Measurements from ENCODE around the gene BANF2. TPM values are rescaled to one million over a fixed set of nuclear protein-coding genes. Genes with fewer than 3 reads are reported as not detected.

The BANF2 gene
- total RNA-seq, 2 donors from 2014 or later, result not detected

GRCh38 chr20:17664025-17664633, 35.6 kb upstream of the BANF2 start:
- Mint-ChIP-seq H3K4me3 (no peak overlapping the region), H3K4me1 (peaks cover 36% of the 10 kb centered on the region), H3K27me3 (ENCODE audit: insufficient read depth) (no peaks in the 10 kb centered on the region), H3K36me3 (ENCODE audit: low read depth) (peaks cover 20% of the 10 kb centered on the region), H3K9me3 (peaks cover 9% of the 10 kb centered on the region), H3K27ac (peak overlapping the region; percentile 84)
- H3K4me1 ChIP-seq (ENCODE audit: control insufficient read depth, insufficient read depth, low read length), result peaks cover 3% of the 10 kb centered on the region
- no peak overlapping the region for H3K27ac ChIP-seq (ENCODE audit: low read depth, low read length)
- no peak for TF ChIP-seq CTCF (conservative IDR thresholded peaks at IDR 0.05)
- peaks cover 10% of the 10 kb centered on the region for H3K9me3 ChIP-seq (ENCODE audit: control insufficient read depth, low read length)
- H3K27me3 ChIP-seq (ENCODE audit: control insufficient read depth, insufficient read depth, low read length, poor library complexity, severe bottlenecking), result no peaks in the 10 kb centered on the region
- H3K9ac ChIP-seq (ENCODE audit: extremely low read depth, low read length, poor library complexity, severe bottlenecking), result no peak overlapping the region
- 95 to 99% methylated on average over 9 to 11 of the region's 11 CpGs for WGBS, 2 experiments (ENCODE audit: insufficient coverage in 1 of 2, insufficient read length in 1 of 2)
- peaks cover 48% of the 10 kb centered on the region for H3K36me3 ChIP-seq (ENCODE audit: control insufficient read depth, insufficient read depth, low read length)
- peak overlapping the region; percentile 13 for H3K4me3 ChIP-seq (ENCODE audit: low read length)
- DNase-seq, result no peak

- no peak for DNase-seq
- WGBS, 2 experiments (ENCODE audit: insufficient coverage in 1 of 2, insufficient read length in 1 of 2), result 86% methylated on average over 2 of the region's 2 CpGs; no CpG with 5 or more reads in 1 of the 2 experiments
Measured at GRCh38 chr20:17665756-17666155, 34.0 kb upstream of the BANF2 start.

GRCh38 chr20:17666481-17666880, 33.3 kb upstream of the BANF2 start:
- H3K36me3 ChIP-seq (ENCODE audit: control insufficient read depth, insufficient read depth, low read length), result peaks cover 40% of the 10 kb centered on the region
- WGBS, 2 experiments (ENCODE audit: insufficient coverage in 1 of 2, insufficient read length in 1 of 2), result 83% methylated on average over 1 of the region's 2 CpGs; no CpG with 5 or more reads in 1 of the 2 experiments
- H3K4me3 ChIP-seq (ENCODE audit: low read length), result no peak overlapping the region
- H3K9ac ChIP-seq (ENCODE audit: extremely low read depth, low read length, poor library complexity, severe bottlenecking), result no peak overlapping the region
- Mint-ChIP-seq H3K27ac (no peak overlapping the region), H3K27me3 (ENCODE audit: insufficient read depth) (no peaks in the 10 kb centered on the region), H3K9me3 (no peaks in the 10 kb centered on the region), H3K36me3 (ENCODE audit: low read depth) (peaks cover 6% of the 10 kb centered on the region), H3K4me1 (peaks cover 55% of the 10 kb centered on the region), H3K4me3 (no peak overlapping the region)
- TF ChIP-seq CTCF (conservative IDR thresholded peaks at IDR 0.05), result no peak
- DNase-seq, result no peak
- H3K9me3 ChIP-seq (ENCODE audit: control insufficient read depth, low read length), result no peaks in the 10 kb centered on the region
- H3K27ac ChIP-seq (ENCODE audit: low read depth, low read length), result no peak overlapping the region
- H3K27me3 ChIP-seq (ENCODE audit: control insufficient read depth, insufficient read depth, low read length, poor library complexity, severe bottlenecking), result no peaks in the 10 kb centered on the region
- H3K4me1 ChIP-seq (ENCODE audit: control insufficient read depth, insufficient read depth, low read length), result peaks cover 15% of the 10 kb centered on the region

More at GRCh38 chr20:17665756-17666155, 34.0 kb upstream of the BANF2 start:
- Histone ChIP-seq H3K9ac (ENCODE audit: extremely low read depth, low read length, poor library complexity, severe bottlenecking) (no peak overlapping the region), H3K27ac (ENCODE audit: low read depth, low read length) (no peak overlapping the region), H3K9me3 (ENCODE audit: control insufficient read depth, low read length) (no peaks in the 10 kb centered on the region), H3K36me3 (ENCODE audit: control insufficient read depth, insufficient read depth, low read length) (peaks cover 47% of the 10 kb centered on the region), H3K4me3 (ENCODE audit: low read length) (no peak overlapping the region), H3K27me3 (ENCODE audit: control insufficient read depth, insufficient read depth, low read length, poor library complexity, severe bottlenecking) (no peaks in the 10 kb centered on the region), H3K4me1 (ENCODE audit: control insufficient read depth, insufficient read depth, low read length) (peaks cover 12% of the 10 kb centered on the region)
- no peak overlapping the region for H3K4me3 Mint-ChIP-seq
- peaks cover 8% of the 10 kb centered on the region for H3K36me3 Mint-ChIP-seq (ENCODE audit: low read depth)
- no peaks in the 10 kb centered on the region for H3K27me3 Mint-ChIP-seq (ENCODE audit: insufficient read depth)
- H3K27ac Mint-ChIP-seq, result no peak overlapping the region
- peaks cover 48% of the 10 kb centered on the region for H3K4me1 Mint-ChIP-seq
- no peaks in the 10 kb centered on the region for H3K9me3 Mint-ChIP-seq
- TF ChIP-seq CTCF (conservative IDR thresholded peaks at IDR 0.05), result no peak

Measured in endodermal cell (in vitro differentiated cells).